H1 (cell line): ENCODE data around the gene PRR5L. TPM values are rescaled to one million over a fixed set of nuclear protein-coding genes. Genes with fewer than 3 reads are reported as not detected.

Experiments used
- CTCF ChIA-PET: fragments of 300-600 bp; sonication (Branson Sonifier 250); formaldehyde crosslinking; loops from one replicate; lab custom pipeline; 2021; ENCODE audit not compliant: partially characterized antibody; lab: Charles Lee
- POLR2A ChIA-PET: fragments of 300-600 bp; sonication (Branson Sonifier 250); formaldehyde crosslinking; loops from one replicate; lab custom pipeline; 2021; ENCODE audit warnings: inconsistent platforms; ENCODE audit not compliant: partially characterized antibody; lab: Charles Lee
- DNase-seq, 2 experiments: peaks; one replicate each; pipeline versions ENCODE4 v3.0.0 to v3.0.0-alpha.2; 2010 to 2022; ENCODE audit warnings: low spot score in 2 of 2, low read depth in 1 of 2, mixed read lengths in 1 of 2
- FAIRE-seq: peaks from 2 replicates; lab custom pipeline; 2011; peaks lifted over from hg19 to GRCh38; lab: Jason Lieb, UNC
- H2AFZ ChIP-seq: 2 replicates; pipeline ENCODE4 v1.8.1; 2012; ENCODE audit warnings: low read length, inconsistent platforms
- H2AK5ac ChIP-seq: 2 replicates; pipeline ENCODE4 v1.6.1; 2013; ENCODE audit warnings: low read depth, low read length
- H2BK120ac ChIP-seq: replicated peaks from 2 replicates; pipeline ENCODE3; 2013; ENCODE audit warnings: low read depth, low read length, inconsistent platforms
- H2BK12ac ChIP-seq: 2 replicates; pipeline ENCODE4 v1.6.1; 2013; ENCODE audit warnings: low read depth, low read length
- H2BK15ac ChIP-seq: 2 replicates; pipeline ENCODE4 v1.6.1; 2013; ENCODE audit warnings: low read length
- H2BK20ac ChIP-seq: 2 replicates; pipeline ENCODE4 v1.6.1; 2013; ENCODE audit warnings: low read length
- H2BK5ac ChIP-seq: 2 replicates; pipeline ENCODE4 v1.6.1; 2013; ENCODE audit warnings: low read depth, low read length
- H3K14ac ChIP-seq: 2 replicates; pipeline ENCODE4 v1.6.1; 2013; ENCODE audit warnings: inconsistent platforms; ENCODE audit not compliant: insufficient read length
- H3K18ac ChIP-seq: 2 replicates; pipeline ENCODE4 v1.6.1; 2013; ENCODE audit warnings: low read length; ENCODE audit errors: extremely low read depth
- H3K23ac ChIP-seq: 2 replicates; pipeline ENCODE4 v1.6.1; 2013; ENCODE audit warnings: inconsistent platforms; ENCODE audit not compliant: insufficient read length
- H3K23me2 ChIP-seq: 2 replicates; pipeline ENCODE4 v1.6.1; 2013; ENCODE audit warnings: low read depth, low read length
- H3K27ac ChIP-seq: 2 replicates; pipeline ENCODE4 v1.6.1; 2011; ENCODE audit warnings: low read depth, low read length, inconsistent platforms
- H3K27me3 ChIP-seq, 4 experiments: replicated peaks in 1 of 4; 1 replicate in 1 of 4; 2 replicates in 3 of 4; pipeline versions ENCODE4 v1.6.1 to v1.8.1; 2011 to 2013; ENCODE audit warnings: low read length in 3 of 4, mild to moderate bottlenecking in 3 of 4, inconsistent platforms in 2 of 4, mixed read lengths in 2 of 4, moderate library complexity in 1 of 4; ENCODE audit not compliant: control insufficient read depth in 3 of 4, insufficient read depth in 3 of 4; ENCODE audit errors: extremely low read depth in 1 of 4
- H3K36me3 ChIP-seq, 4 experiments: 2 replicates each; pipeline versions ENCODE4 v1.6.1 to v1.8.1; 2011 to 2013; ENCODE audit warnings: mild to moderate bottlenecking in 4 of 4, low read length in 3 of 4, moderate library complexity in 2 of 4, control low read depth in 1 of 4, inconsistent platforms in 1 of 4; ENCODE audit not compliant: insufficient read depth in 4 of 4, control insufficient read depth in 2 of 4
- H3K4ac ChIP-seq: replicated peaks from 2 replicates; pipeline ENCODE3; 2013; ENCODE audit warnings: low read length, low read depth, mixed read lengths, inconsistent platforms; ENCODE audit not compliant: insufficient read length
- H3K4me1 ChIP-seq, 4 experiments: replicated peaks in 1 of 4; 1 replicate in 1 of 4; 2 replicates in 3 of 4; pipeline versions ENCODE4 v1.6.1 to v1.8.1; 2011 to 2013; ENCODE audit warnings: low read length in 3 of 4, inconsistent platforms in 2 of 4, mixed read lengths in 1 of 4; ENCODE audit not compliant: insufficient read depth in 4 of 4, control insufficient read depth in 3 of 4
- H3K4me2 ChIP-seq, 2 experiments: 2 replicates each; pipeline versions ENCODE4 v1.6.1 to v1.8.1; 2011 to 2013; ENCODE audit warnings: low read depth in 2 of 2, low read length in 2 of 2, control low read depth in 1 of 2, inconsistent platforms in 1 of 2, mild to moderate bottlenecking in 1 of 2; ENCODE audit not compliant: insufficient read depth in 1 of 2
- H3K4me3 ChIP-seq, 4 experiments: fragments of 200-600, 300-600 bp in 1 of 4; sonication (generic), shearing (Covaris generic), sonication (Bioruptor Twin) in 1 of 4; 2 replicates each; pipeline versions ENCODE4 v1.5.1 to v1.8.1; 2011 to 2016; ENCODE audit warnings: low read length in 4 of 4, low read depth in 3 of 4, control low read depth in 2 of 4, inconsistent platforms in 2 of 4, mild to moderate bottlenecking in 2 of 4, mixed read lengths in 1 of 4, moderate library complexity in 1 of 4; ENCODE audit not compliant: insufficient read depth in 2 of 4; ENCODE audit errors: extremely low read depth in 1 of 4
- H3K56ac ChIP-seq: replicated peaks from 2 replicates; pipeline ENCODE3; 2013; ENCODE audit warnings: low read depth, mild to moderate bottlenecking, mixed read lengths, low read length, inconsistent platforms; ENCODE audit not compliant: insufficient read length
- H3K79me1 ChIP-seq: 2 replicates; pipeline ENCODE4 v1.6.1; 2013; ENCODE audit warnings: low read depth, low read length, control low read depth
- H3K79me2 ChIP-seq, 2 experiments: 2 replicates each; pipeline versions ENCODE4 v1.6.1 to v1.8.1; 2012 to 2013; ENCODE audit warnings: low read length in 2 of 2, mild to moderate bottlenecking in 2 of 2, inconsistent platforms in 1 of 2; ENCODE audit not compliant: insufficient read depth in 2 of 2, control insufficient read depth in 1 of 2
- H3K9ac ChIP-seq, 4 experiments: replicated peaks in 1 of 4; 1 replicate in 1 of 4; 2 replicates in 3 of 4; pipeline versions ENCODE4 v1.6.1 to v1.8.1; 2011 to 2013; ENCODE audit warnings: low read depth in 3 of 4, low read length in 3 of 4, control low read depth in 2 of 4, mild to moderate bottlenecking in 2 of 4, moderate library complexity in 2 of 4, inconsistent platforms in 1 of 4; ENCODE audit errors: extremely low read depth in 1 of 4
- H3K9me3 ChIP-seq, 2 experiments: 2 replicates each; pipeline versions ENCODE4 v1.6.1 to v1.8.1; 2012 to 2013; ENCODE audit warnings: mild to moderate bottlenecking in 2 of 2, moderate library complexity in 2 of 2, control low read depth in 1 of 2, inconsistent platforms in 1 of 2, low read depth in 1 of 2, low read length in 1 of 2, mixed read lengths in 1 of 2; ENCODE audit not compliant: insufficient read depth in 2 of 2
- H4K20me1 ChIP-seq, 2 experiments: replicated peaks in 1 of 2; 2 replicates each; pipeline versions ENCODE3 to v1.8.1; 2011 to 2013; ENCODE audit warnings: inconsistent platforms in 2 of 2, low read length in 2 of 2, mild to moderate bottlenecking in 1 of 2; ENCODE audit not compliant: insufficient read depth in 2 of 2, control insufficient read depth in 1 of 2
- H4K5ac ChIP-seq: 2 replicates; pipeline ENCODE4 v1.6.1; 2013; ENCODE audit warnings: low read length, low read depth, mixed read lengths, inconsistent platforms; ENCODE audit not compliant: insufficient read length
- H4K8ac ChIP-seq: 2 replicates; pipeline ENCODE4 v1.8.0; 2013; ENCODE audit warnings: mild to moderate bottlenecking, moderate library complexity, low read length, inconsistent platforms; ENCODE audit not compliant: insufficient read depth; ENCODE audit errors: extremely low read depth
- H4K91ac ChIP-seq: replicated peaks from 2 replicates; pipeline ENCODE3; 2013; ENCODE audit warnings: low read length, mixed read lengths, inconsistent platforms; ENCODE audit not compliant: insufficient read length
- KDM1A ChIP-seq: fragments of 200-600, 300-600 bp; sonication (generic); IDR thresholded peaks from 2 replicates; pipeline ENCODE4 v1.7.1; 2016; ENCODE audit warnings: mild to moderate bottlenecking, low read length, borderline replicate concordance
- MAFK ChIP-seq: IDR thresholded peaks from 2 replicates; pipeline ENCODE4 v1.6.1; 2012; ENCODE audit warnings: low read depth, mild to moderate bottlenecking, improper control_type of control experiment, low read length
- SIN3A ChIP-seq, 2 experiments: IDR thresholded peaks in 1 of 2; conservative IDR thresholded peaks in 1 of 2; 2 replicates each; pipeline ENCODE4 v1.6.1; 2011 to 2012; ENCODE audit warnings: low read length in 2 of 2, improper control_type of control experiment in 1 of 2, low read depth in 1 of 2, mild to moderate bottlenecking in 1 of 2
- SP1 ChIP-seq: IDR thresholded peaks from 2 replicates; pipeline ENCODE4 v1.6.1; 2011; ENCODE audit warnings: low read depth, low read length
- TAF1 ChIP-seq: IDR thresholded peaks from 2 replicates; pipeline ENCODE4 v1.6.1; 2011; ENCODE audit warnings: mild to moderate bottlenecking, low read depth, low read length
- WGBS, 2 experiments: shearing (Covaris generic) in 1 of 2; methylation state at CpG; one replicate each; pipeline versions ENCODE4 v1.1.6 to v1.1.7; 2013 to 2015; ENCODE audit warnings: low lambda C conversion rate in 2 of 2, mixed read lengths in 2 of 2, inconsistent platforms in 1 of 2, low coverage in 1 of 2, missing lambda C conversion rate in 1 of 2; ENCODE audit not compliant: insufficient replicate concordance in 2 of 2, insufficient coverage in 1 of 2, insufficient read length in 1 of 2; ENCODE audit errors: extremely low coverage in 1 of 2, missing lambda C conversion rate in 1 of 2; 5-methylcytosine and 5-hydroxymethylcytosine counted together
- polyA plus RNA-seq, 7 experiments: library from polyadenylated mRNA; depleted of rRNA in 3 of 7; stranded (reverse) in 5 of 7; unstranded in 2 of 7; fragments of >200 nt in 5 of 7; fragments of 200-250 nt in 2 of 7; gene quantifications; 1 replicate in 5 of 7; 2 replicates in 1 of 7; 4 replicates in 1 of 7; pipeline versions ENCODE4 v1.2.1 to v1.2.3, GENCODE V29; 2011 to 2013; ENCODE audit warnings: missing spikeins in 2 of 7, mixed read lengths in 2 of 7
- total RNA-seq: library from RNA; stranded (reverse); fragmentation: NEBNext Ultra II Directional; extraction: Animal tissue kit (Norgen Biotek cat#: 25700); gene quantifications from 2 replicates; pipeline ENCODE4 v1.2.1, GENCODE V29; 2021

Gene PRR5L
- total and polyA plus RNA-seq, 2 of the 8 experiments (the other 6 are each of a cell fraction or from before 2014, with no cell fraction given), result 6.6 to 10.1 TPM

DNA sequence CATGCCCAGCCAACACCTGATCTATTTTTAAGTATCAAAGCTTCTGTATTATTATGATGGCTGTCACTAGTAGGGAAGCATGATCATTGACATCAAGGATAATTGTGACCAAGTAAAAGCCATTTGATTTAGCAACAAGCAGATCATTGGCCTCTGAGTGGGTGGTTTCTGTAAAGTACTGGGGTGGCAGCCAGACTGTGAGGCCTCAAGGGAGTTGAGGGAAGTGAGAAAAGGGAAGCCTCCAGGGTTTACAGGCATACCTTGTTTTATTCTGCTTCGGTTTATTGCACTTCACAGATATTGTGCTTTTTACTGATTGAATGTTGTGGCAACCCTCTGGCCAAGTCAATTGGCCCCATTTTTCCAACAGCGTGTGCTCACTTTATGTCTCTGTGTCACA is 60.1 kb downstream of the PRR5L start:
- no peaks in the 10 kb centered on the region for H4K20me1 ChIP-seq
- H3K18ac ChIP-seq, result no peak overlapping the region
- FAIRE-seq, result no peak
- no peak overlapping the region for H3K4me3 ChIP-seq
- CTCF ChIA-PET, result interaction anchor here (0.7 to 2.8 kb wide), 3 partner anchors 8 to 15 kb away, joined by 3 to 7 read pairs (median 4); no protein-coding TSS in a partner anchor
- H2BK120ac ChIP-seq, result no peak overlapping the region
- H3K4me1 ChIP-seq, result no peaks in the 10 kb centered on the region
- H3K14ac ChIP-seq, result no peak overlapping the region
- H4K5ac ChIP-seq, result no peak overlapping the region
- H3K27ac ChIP-seq, result no peak overlapping the region
- no peak overlapping the region for H3K4ac ChIP-seq
- no peak overlapping the region for H3K9ac ChIP-seq
- H3K4me2 ChIP-seq, result no peak overlapping the region
- no peak overlapping the region for H2BK12ac ChIP-seq
- H3K9me3 ChIP-seq, result no peaks in the 10 kb centered on the region
- H3K27me3 ChIP-seq, result no peaks in the 10 kb centered on the region
- no peak for DNase-seq
- no peak overlapping the region for H4K91ac ChIP-seq
- no peaks in the 10 kb centered on the region for H3K36me3 ChIP-seq
- H2AFZ ChIP-seq, result no peak overlapping the region
- no peak overlapping the region for H2AK5ac ChIP-seq
- H3K23me2 ChIP-seq, result no peaks in the 10 kb centered on the region
- H3K79me2 ChIP-seq, result no peaks in the 10 kb centered on the region
- H2BK20ac ChIP-seq, result no peak overlapping the region
- H3K23ac ChIP-seq, result no peak overlapping the region
- no peak overlapping the region for H4K8ac ChIP-seq
- no peak overlapping the region for H3K56ac ChIP-seq
- no peaks in the 10 kb centered on the region for H3K79me1 ChIP-seq
- POLR2A ChIA-PET, result no interaction called here
- no peak overlapping the region for H2BK15ac ChIP-seq
- no peak overlapping the region for H2BK5ac ChIP-seq
- 94% methylated on average over 2 of the region's 2 CpGs; no CpG with 5 or more reads in 1 of the 2 experiments for WGBS, 2 experiments
- TF ChIP-seq SIN3A (conservative IDR thresholded peaks at IDR 0.05 in 1 of 2, IDR thresholded peaks at IDR 0.05 in 1 of 2; ENCODE audit: low read depth in 1 of 2, low read length in 2 of 2), result no peak
- no peak for TF ChIP-seq TAF1
- no peak for TF ChIP-seq MAFK
- no peak for TF ChIP-seq SP1
- TF ChIP-seq KDM1A, result no peak
